GM21576 (cell line): ENCODE data around the gene MRM2.

Experiments
- ATAC-seq: cut with Tn5 transposase; IDR thresholded peaks from one replicate; pipeline ENCODE4 v1.9.1; 2021; ENCODE audit warnings: mild to moderate bottlenecking, moderate library complexity; ENCODE audit not compliant: unreplicated experiment

Gene MRM2

DNA sequence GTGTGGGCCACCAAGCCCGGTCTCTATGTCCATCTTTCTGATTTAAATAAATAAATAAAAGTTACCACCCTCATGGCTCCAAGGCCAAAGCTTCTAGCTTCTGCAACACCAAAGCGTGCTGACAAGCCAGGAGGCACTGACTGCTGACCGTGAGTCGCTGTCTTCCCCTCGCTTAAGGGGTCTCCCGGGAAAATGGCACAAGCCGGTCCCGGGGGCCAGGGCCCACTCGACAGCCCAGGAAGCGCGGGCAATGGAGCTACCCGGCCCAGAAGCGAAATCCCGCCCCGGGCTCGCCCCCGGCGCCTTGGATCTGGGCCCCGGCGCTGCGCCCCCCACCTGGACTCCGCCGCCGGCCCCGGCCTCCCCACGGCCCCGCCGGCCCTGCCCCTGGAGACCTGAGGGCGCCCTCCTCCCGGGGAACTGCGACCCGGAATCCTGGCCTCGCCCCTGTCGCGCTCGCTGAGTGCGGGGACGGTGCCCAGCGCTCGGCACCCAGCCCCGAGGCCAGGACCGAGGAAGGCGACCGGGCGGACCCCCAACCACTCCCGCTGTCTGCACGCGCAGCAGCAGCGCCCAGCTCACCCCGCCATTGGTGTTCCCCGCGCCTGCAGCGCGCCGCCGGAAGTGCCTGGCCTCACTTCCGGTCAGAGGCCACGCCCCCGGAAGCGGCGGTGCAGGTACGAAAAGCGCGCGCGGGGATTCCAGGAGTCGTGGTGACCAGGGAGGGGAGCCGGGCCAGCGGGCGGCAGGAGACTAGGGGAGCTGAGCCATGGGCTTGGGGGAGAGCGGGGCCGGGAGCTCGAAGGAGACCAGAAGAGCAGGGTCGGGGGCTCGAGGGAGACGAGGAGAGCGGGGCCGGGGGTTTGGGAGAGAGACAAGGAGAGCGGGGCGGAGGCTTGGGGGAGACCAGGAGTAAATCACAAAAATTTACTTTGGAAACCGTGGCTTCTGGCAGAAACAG lies at the start of gene MRM2, which contains the start of gene NUDT1:
TSS of gene MRM2 (minus strand) at position 626 of the 961 bp plus-strand sequence. CDS start at position 590, 36 bp downstream.
TSS of gene NUDT1 (plus strand) at position 647 of the 961 bp plus-strand sequence. CDS start 2,349 bp downstream, outside the sequence.
- ATAC-seq: peak; percentile 55

DNA sequence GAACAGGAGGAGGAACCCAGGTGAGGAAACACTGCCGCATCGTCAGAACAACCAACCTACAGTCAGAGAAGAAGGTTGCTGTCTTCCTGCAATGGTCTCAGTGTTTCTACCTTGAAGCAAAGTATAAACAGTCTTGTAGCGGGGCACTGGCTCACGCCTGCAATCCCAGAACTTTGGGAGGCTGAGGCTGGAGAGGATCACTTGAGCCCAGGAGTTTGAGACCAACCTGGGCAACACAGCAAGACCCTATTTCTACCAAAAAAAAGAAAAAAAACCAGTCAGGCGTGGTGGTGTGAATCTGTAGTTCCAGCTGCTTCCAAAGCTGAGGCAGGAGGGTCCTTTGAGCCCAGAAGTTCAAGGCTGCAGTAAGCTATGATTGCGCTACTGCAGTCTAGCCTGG lies 48.9 kb upstream of the MRM2 start:
- no peak for ATAC-seq

GRCh38 chr7:2289621-2290020 lies 47.6 kb upstream of the MRM2 start:
- ATAC-seq: no peak

DNA sequence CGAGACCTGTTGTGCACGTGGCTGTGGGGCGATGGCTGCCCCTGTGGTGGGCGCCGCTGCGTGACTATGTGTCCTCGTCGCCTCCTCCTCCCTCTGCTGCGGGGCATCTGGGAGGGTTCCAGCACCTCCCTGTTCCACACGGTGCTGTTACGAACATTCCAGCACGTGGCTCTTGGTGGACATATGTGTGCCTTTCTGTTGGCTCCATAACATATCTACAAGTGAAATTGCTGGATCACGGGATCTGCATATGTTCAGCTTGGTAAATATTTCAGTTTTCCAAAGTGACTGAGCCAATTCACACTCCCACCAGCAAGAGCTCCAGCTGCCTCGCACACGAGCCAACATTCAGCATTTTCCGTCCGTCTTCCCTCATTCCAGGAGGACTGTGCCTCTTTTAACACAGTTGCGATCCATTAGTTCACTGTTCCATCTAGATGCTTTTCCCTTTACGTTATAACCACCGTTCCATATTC lies 47.1 kb upstream of the MRM2 start:
- ATAC-seq: no peak

- ATAC-seq: peak; percentile 72
These were observed 46.5 kb upstream of the MRM2 start for GRCh38 chr7:2288503-2288902.

- ATAC-seq: no peak
These were observed 45.7 kb upstream of the MRM2 start for GRCh38 chr7:2287745-2288144.

- no peak for ATAC-seq
These were observed 41.1 kb upstream of the MRM2 start for GRCh38 chr7:2283074-2283473.

DNA sequence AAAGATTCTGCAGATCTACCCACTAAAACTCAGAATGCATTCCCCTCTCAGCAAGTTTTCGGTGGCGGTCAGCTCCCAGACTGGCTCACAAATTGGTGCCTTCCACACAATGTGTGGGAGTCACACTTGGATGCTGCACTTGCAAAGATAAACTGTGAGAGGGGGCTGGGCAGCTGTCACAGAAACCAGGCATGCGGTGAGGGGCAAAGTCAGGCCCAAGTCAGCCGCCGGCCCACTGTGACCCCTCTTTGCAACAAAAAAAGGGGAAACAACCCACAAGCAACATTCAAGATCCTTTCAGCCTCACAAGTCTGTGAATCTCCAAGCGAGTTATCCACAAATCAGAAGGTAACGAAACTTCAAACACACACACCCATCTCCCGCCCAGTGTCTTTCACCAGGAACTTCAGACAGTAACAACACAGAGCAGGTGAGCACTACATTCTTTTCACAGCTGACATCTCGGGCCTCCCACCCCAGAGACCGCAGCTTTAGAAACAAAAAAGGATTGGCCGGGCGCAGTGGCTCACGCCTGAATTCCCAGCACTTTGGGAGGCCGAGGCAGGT lies 40.3 kb upstream of the MRM2 start:
- no peak for ATAC-seq

DNA sequence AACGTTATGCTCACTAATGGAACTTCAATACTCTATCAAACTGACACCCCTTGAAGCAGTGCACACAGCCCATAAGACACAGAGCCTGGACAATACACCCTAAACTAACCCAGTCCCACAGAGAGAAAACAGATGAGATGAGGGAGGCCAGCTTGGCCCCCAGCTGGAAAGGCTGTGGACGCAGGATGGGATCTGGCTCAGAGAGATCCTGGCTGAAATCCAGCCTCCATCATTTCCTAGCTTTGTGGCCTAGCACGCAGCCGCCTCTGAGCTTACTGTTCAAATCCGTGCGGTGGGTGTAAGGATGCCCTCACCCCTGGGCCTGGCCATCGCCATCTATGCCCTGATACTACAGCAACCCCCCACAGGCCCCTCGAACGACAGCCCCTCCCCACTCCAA lies 39.5 kb upstream of the MRM2 start:
- no peak for ATAC-seq

GRCh38 chr7:2280424-2280823 lies 38.4 kb upstream of the MRM2 start:
- ATAC-seq: no peak

- ATAC-seq: no peak
These were observed 37.9 kb upstream of the MRM2 start for GRCh38 chr7:2279896-2280295.

DNA sequence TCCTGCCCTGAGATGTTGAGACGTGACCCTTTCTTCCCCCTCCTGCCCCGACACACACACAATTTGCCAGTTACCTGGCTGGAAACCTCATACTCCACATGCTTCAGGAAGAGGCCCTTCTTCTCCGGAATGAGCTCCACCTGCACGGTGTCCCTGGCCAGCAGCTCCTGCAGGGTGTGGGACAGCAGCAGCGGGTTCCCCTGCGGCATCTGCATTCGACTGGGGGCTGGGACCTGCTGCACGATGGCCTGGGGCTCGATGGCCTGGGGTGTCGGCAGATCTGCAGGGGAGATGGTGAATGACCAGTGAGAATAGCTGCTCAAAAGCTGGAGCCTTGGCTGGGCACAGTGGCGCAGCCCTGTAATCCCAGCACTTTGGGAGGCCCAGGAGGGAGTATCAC lies 36.0 kb upstream of the MRM2 start:
- ATAC-seq: no peak

GRCh38 chr7:2276107-2276506 lies 34.1 kb upstream of the MRM2 start:
- no peak for ATAC-seq

DNA sequence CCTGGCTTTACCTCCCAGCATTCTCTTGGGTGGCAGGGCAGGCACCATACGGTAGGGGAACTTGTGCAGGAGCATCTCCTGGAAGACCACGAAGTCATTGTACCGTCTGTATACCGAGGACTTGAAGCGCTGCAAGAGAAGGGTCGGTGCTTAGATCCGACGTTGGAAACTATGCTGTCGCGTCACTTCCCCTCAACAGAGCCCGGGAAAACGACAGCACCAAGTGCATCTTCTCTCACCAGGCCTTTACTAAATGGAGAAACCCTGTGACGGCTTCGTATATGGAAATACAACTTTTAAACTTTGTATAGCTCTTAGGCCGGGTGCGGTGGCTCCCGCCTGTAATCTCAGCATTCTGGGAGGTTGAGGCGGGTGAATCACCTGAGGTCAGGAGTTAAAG lies 33.1 kb upstream of the MRM2 start:
- no peak for ATAC-seq

- ATAC-seq: no peak
These were observed 32.7 kb upstream of the MRM2 start for GRCh38 chr7:2274666-2275065.

- no peak for ATAC-seq
These were observed 31.9 kb upstream of the MRM2 start for GRCh38 chr7:2273866-2274265.

DNA sequence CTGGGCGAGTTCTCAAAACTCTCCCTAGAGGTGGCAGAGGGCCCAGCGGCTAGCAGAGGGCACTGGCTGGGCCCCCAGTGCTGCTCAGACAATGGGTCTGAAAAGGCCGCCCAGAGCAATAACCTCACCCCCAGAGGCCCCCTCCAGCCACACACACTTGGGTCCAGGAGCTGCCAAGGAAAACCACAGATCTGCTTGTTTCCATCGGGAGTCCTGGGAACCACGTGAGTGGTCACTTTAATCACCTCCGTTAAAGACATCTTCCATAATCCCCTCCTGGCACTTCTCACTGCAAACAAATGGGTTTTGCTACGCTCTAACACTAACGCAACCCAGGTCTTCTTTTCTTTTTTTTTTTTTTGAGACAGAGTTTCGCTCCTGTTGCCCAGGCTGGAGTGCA lies 30.0 kb upstream of the MRM2 start:
- no peak for ATAC-seq

- ATAC-seq: no peak
These were observed 29.4 kb upstream of the MRM2 start for GRCh38 chr7:2271273-2272026.

DNA sequence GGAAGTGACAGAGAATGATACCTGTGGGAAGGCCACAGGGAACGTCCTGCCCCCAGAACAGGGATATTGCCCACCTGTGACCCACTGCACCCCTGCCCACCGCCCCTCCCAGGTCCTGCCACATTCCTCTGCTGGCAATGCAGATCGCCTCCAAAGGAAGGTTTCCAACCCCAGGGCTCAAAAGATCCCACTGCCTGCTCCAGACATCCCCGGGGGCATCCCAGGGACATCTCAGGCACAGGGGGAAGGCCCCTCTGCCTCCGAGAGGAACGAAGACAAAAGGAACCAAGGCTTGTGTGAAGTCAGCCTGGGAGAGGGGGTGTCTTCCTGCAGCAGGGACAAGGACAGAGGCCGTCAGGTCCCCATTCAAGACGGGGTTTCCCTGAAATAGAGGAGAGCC lies 28.5 kb upstream of the MRM2 start:
- ATAC-seq: no peak

DNA sequence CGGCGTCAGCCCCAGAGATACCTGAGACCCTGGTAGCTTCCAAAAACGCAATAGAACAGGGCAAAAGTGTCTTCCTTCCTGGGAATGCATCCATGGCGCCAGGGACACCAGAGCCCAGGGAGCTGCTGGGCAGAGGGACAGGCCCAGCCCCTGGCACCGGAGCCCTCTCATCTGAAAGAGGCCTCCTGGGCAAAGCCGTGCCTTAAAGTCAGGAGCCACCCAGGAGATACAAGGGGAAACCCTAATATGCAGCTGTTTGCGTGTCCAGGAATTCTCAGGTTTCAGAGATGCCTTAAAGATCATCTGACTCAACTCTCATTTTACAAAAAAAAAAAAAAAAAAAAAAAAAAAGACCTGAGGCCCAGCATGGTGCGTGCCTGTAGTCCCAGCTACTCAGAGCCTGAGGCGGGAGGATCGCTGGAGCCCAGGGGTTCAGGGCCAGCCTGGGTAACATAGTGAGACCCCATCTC lies 28.0 kb upstream of the MRM2 start:
- ATAC-seq: no peak
